Colonic mucosa (tissue), 4 donors: ENCODE data around the gene STXBP2. TPM values are rescaled to one million over a fixed set of nuclear protein-coding genes. Genes with fewer than 3 reads are reported as not detected.

Source experiments
- DNase-seq: peaks from one replicate; pipeline ENCODE4 v3.0.0-alpha.2; 2020
- H3K27ac ChIP-seq: fragments of 200-600 bp; one replicate; pipeline ENCODE4 v1.8.0; 2021
- H3K27me3 ChIP-seq: fragments of 200-600 bp; one replicate; pipeline ENCODE4 v1.8.0; 2021
- H3K36me3 ChIP-seq: fragments of 200-600 bp; one replicate; pipeline ENCODE4 v1.8.0; 2021
- H3K4me1 ChIP-seq: fragments of 200-600 bp; one replicate; pipeline ENCODE4 v1.8.0; 2021; ENCODE audit warnings: mild to moderate bottlenecking
- H3K4me3 ChIP-seq: fragments of 200-600 bp; one replicate; pipeline ENCODE4 v1.8.0; 2021
- H3K9ac ChIP-seq, 2 donors: one replicate each; pipeline ENCODE4 v1.7.0; 2013; ENCODE audit warnings: control low read depth in 2 of 2, low read depth in 2 of 2, low read length in 2 of 2
- H3K9me3 ChIP-seq: fragments of 200-600 bp; one replicate; pipeline ENCODE4 v1.8.0; 2021
- CTCF ChIP-seq: fragments of 200-600 bp; IDR thresholded peaks from one replicate; pipeline ENCODE4 v1.8.0; 2022; ENCODE audit warnings: antibody characterized with exemption, mild to moderate bottlenecking
- intact Hi-C: fragments of 100-400 bp; cut with DNase I; formaldehyde crosslinking; loops from one replicate; pipeline ENCODE4 v1.14.1; 2022
- total RNA-seq, 2 donors: library from RNA; stranded (reverse); fragmentation: NEBNext Ultra II Directional in 1 of 2; extraction: Animal tissue kit (Norgen Biotek cat#: 25700) in 1 of 2; gene quantifications; one replicate each; pipeline ENCODE4 v1.2.1, GENCODE V29; 2021
- donor health status: healthy.
- donor health status: DM: no; HTN: no; CAD: no.
- donor health status: DM: no; HTN: no; CAD: no.

STXBP2 gene
- total RNA-seq, 2 donors from 2014 or later = 166 to 212 TPM

GRCh38 chr19:7678971-7679751, 42.3 kb downstream of the STXBP2 start:
- H3K4me1 ChIP-seq = no peaks in the 10 kb centered on the region
- H3K27ac ChIP-seq = no peak overlapping the region
- intact Hi-C loops = loop anchor here (10.0 kb wide), 1 partner anchor 324 kb away; no protein-coding TSS in a partner anchor
- no peak overlapping the region for H3K9ac ChIP-seq
- H3K4me3 ChIP-seq = no peak overlapping the region
- H3K9me3 ChIP-seq = no peaks in the 10 kb centered on the region
- no peak for TF ChIP-seq CTCF
- no peaks in the 10 kb centered on the region for H3K36me3 ChIP-seq
- DNase-seq = no peak
- no peaks in the 10 kb centered on the region for H3K27me3 ChIP-seq

GRCh38 chr19:7679771-7680605, 43.1 kb downstream of the STXBP2 start:
- Histone ChIP-seq H3K4me3 (peak overlapping the region; percentile 83), H3K9me3 (no peaks in the 10 kb centered on the region), H3K4me1 (no peaks in the 10 kb centered on the region), H3K36me3 (no peaks in the 10 kb centered on the region), H3K9ac (peak overlapping the region; percentile 90 to 99), H3K27me3 (no peaks in the 10 kb centered on the region), H3K27ac (no peak overlapping the region)
- no peak for DNase-seq
- intact Hi-C loops = loop anchor here (2.0 to 10.0 kb wide), 2 partner anchors 111 to 325 kb away; no protein-coding TSS in a partner anchor
- TF ChIP-seq CTCF = no peak

- peak; percentile 87 for DNase-seq
- H3K4me3 ChIP-seq = peak within 1 kb of the TSS; percentile 83
- H3K36me3 ChIP-seq = no peaks in the 10 kb centered on the region
- peak within 1 kb of the TSS; percentile 90 to 99 for H3K9ac ChIP-seq
- H3K9me3 ChIP-seq = no peaks in the 10 kb centered on the region
- no peaks in the 10 kb centered on the region for H3K4me1 ChIP-seq
- intact Hi-C loops = loop anchor here (2.0 kb wide), 1 partner anchor 112 kb away; no protein-coding TSS in a partner anchor
- H3K27me3 ChIP-seq = no peaks in the 10 kb centered on the region
- H3K27ac ChIP-seq = peak within 1 kb of the TSS; percentile 82
- TF ChIP-seq CTCF = peak; percentile 95
Observed at GRCh38 chr19:7680606-7681339, 43.9 kb downstream of the STXBP2 start, which contains the start of gene TRAPPC5. TRAPPC5 (plus strand) TSS chr19:7680833; CDS start chr19:7682254, 1,421 bp downstream.

- Histone ChIP-seq H3K9me3 (no peaks in the 10 kb centered on the region), H3K4me1 (no peaks in the 10 kb centered on the region), H3K4me3 (peak overlapping the region; percentile 83), H3K36me3 (no peaks in the 10 kb centered on the region), H3K27me3 (no peaks in the 10 kb centered on the region), H3K27ac (peak overlapping the region; percentile 82), H3K9ac (peak overlapping the region; percentile 90 to 99)
- intact Hi-C loops = loop anchor here (2.0 kb wide), 2 partner anchors 113 to 117 kb away; no protein-coding TSS in a partner anchor
- DNase-seq = peak; percentile 88
- TF ChIP-seq CTCF = peak; percentile 43
Observed at GRCh38 chr19:7681340-7682174, 44.6 kb downstream of the STXBP2 start.
